ENCODE results near the gene BICRA.

BICRA gene

GRCh38 chr19:47750752-47751151 is 141.8 kb downstream of the BICRA start:
- DNase-seq (ENCODE audit: low spot score), result no peak

- no peak for DNase-seq (ENCODE audit: low spot score)
Observed at GRCh38 chr19:47752440-47753211, 143.7 kb downstream of the BICRA start.

Measured in kidney capillary endothelial cell (primary cell).